Left ventricle myocardium inferior (tissue), 1 donor: Measurements from ENCODE around the gene PADI3. TPM values are rescaled to one million over a fixed set of nuclear protein-coding genes. Genes with fewer than 3 reads are reported as not detected.

Experiments
- DNase-seq: peaks from one replicate; pipeline ENCODE4 v3.0.0-alpha.2; 2020
- H3K27ac ChIP-seq: fragments of 200-600 bp; replicated peaks from 2 replicates; pipeline ENCODE4 v1.8.0; 2021
- H3K27me3 ChIP-seq: fragments of 200-600 bp; 2 replicates; pipeline ENCODE4 v1.8.0; 2021; ENCODE audit warnings: low read depth
- H3K36me3 ChIP-seq: fragments of 200-600 bp; 2 replicates; pipeline ENCODE4 v1.8.0; 2021
- H3K4me1 ChIP-seq: fragments of 200-600 bp; 2 replicates; pipeline ENCODE4 v1.8.0; 2021
- H3K4me3 ChIP-seq: fragments of 200-600 bp; 2 replicates; pipeline ENCODE4 v1.8.0; 2021; ENCODE audit warnings: mild to moderate bottlenecking, moderate library complexity
- H3K9me3 ChIP-seq: fragments of 200-600 bp; replicated peaks from 2 replicates; pipeline ENCODE4 v1.8.0; 2021
- intact Hi-C: fragments of 100-400 bp; cut with micrococcal nuclease; formaldehyde crosslinking; loops from one replicate; pipeline ENCODE4 v1.11.0; 2022
- total RNA-seq: library from RNA; stranded (reverse); fragmentation: NEBNext Ultra II Directional; extraction: Animal tissue kit (Norgen Biotek cat#: 25700); gene quantifications from one replicate; pipeline ENCODE4 v1.2.1, GENCODE V29; 2021
- TF ChIP-seq, protein P1 (sequence below): fragments of 200-600 bp; IDR thresholded peaks from 2 replicates; pipeline ENCODE4 v1.8.0; 2021; ENCODE audit warnings: antibody characterized with exemption, mild to moderate bottlenecking, borderline replicate concordance
- donor health status: DM: no; HTN: yes; CAD: no; lungs with severe emphysema.

The PADI3 gene
- total RNA-seq, 1 donor from 2014 or later, result not detected

DNA sequence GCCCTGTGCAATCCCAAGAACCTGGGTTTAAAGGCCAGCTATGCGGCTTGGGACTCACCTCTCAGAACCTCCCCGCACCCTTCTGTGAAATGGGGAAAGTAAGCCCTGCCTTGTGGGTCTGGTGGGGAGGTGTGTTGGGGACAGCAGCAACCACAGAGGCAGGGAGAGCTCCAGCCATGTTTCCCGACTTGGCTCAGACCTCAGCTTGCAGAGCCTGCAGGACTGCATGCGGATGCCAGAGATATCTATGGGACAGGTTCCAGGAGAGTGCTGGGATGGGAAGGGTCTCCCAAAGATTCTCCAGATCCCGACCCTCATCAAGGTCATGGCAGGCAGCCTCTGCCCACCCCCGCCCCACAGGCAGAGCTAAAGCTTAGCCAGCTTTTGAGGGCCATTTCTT is 23.8 kb upstream of the PADI3 start:
- Histone ChIP-seq H3K36me3 (no peaks in the 10 kb centered on the region), H3K27ac (no peak overlapping the region), H3K4me3 (no peak overlapping the region), H3K4me1 (no peaks in the 10 kb centered on the region), H3K27me3 (peaks cover 80% of the 10 kb centered on the region), H3K9me3 (no peaks in the 10 kb centered on the region)
- TF ChIP-seq, protein P1, sequence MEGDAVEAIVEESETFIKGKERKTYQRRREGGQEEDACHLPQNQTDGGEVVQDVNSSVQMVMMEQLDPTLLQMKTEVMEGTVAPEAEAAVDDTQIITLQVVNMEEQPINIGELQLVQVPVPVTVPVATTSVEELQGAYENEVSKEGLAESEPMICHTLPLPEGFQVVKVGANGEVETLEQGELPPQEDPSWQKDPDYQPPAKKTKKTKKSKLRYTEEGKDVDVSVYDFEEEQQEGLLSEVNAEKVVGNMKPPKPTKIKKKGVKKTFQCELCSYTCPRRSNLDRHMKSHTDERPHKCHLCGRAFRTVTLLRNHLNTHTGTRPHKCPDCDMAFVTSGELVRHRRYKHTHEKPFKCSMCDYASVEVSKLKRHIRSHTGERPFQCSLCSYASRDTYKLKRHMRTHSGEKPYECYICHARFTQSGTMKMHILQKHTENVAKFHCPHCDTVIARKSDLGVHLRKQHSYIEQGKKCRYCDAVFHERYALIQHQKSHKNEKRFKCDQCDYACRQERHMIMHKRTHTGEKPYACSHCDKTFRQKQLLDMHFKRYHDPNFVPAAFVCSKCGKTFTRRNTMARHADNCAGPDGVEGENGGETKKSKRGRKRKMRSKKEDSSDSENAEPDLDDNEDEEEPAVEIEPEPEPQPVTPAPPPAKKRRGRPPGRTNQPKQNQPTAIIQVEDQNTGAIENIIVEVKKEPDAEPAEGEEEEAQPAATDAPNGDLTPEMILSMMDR, result no peak
- intact Hi-C loops, result no loop called here
- no peak for DNase-seq

DNA sequence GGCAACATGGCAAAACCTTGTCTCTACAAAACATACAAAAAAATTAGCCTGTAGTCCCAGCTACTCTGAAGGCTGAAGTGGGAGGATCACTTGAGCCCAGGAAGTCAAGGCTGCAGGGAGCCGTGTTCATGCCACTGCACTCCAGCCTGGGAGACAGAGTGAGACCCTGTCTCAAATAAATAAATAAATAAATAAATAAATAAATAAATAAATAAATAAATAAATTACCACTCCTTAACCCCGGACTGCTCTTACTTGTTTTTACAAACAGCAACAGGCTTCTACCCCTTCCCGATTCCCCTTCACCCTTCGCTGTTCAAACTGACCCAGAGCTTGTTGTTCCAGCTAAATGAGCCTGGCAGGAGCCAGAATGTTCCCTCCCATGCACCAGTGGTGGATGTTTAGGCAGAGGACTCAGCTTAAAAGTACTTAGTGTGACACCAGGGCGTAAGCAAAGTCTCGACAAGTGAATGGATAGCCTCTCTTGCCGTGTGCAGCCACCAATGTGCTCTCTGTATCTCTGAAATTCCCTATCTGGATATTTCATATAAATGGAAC is 21.5 kb upstream of the PADI3 start:
- DNase-seq, result no peak
- H3K4me1 ChIP-seq, result no peaks in the 10 kb centered on the region

DNA sequence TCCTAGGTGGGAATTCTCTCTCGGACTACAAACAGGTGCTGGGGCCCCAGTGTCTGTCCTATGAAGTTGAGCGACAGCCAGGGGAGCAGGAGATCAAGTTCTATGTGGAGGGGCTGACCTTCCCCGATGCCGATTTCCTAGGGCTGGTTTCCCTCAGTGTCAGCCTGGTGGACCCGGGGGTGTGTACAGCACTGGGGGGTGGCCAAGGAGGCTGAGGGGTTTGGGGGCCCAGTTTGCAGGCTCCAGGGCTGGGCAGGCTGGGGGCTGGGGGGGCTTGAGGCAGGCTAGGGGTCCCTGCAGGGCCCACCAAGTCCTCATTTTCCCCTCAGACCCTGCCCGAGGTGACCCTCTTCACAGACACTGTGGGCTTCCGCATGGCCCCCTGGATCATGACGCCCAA is 20.3 kb upstream of the PADI3 start:
- TF ChIP-seq, protein P1, result no peak
- Histone ChIP-seq H3K27ac (no peak overlapping the region), H3K36me3 (no peaks in the 10 kb centered on the region), H3K4me1 (no peaks in the 10 kb centered on the region), H3K9me3 (no peaks in the 10 kb centered on the region), H3K27me3 (peaks cover 73% of the 10 kb centered on the region), H3K4me3 (no peak overlapping the region)
- DNase-seq, result no peak
- intact Hi-C loops, result no loop called here

More for the DNA sequence above, 21.5 kb upstream of the PADI3 start:
- peaks cover 74% of the 10 kb centered on the region for H3K27me3 ChIP-seq
- no peaks in the 10 kb centered on the region for H3K9me3 ChIP-seq
- intact Hi-C loops, result no loop called here
- H3K4me3 ChIP-seq, result no peak overlapping the region
- H3K36me3 ChIP-seq, result no peaks in the 10 kb centered on the region
- TF ChIP-seq, protein P1, result no peak
- H3K27ac ChIP-seq, result no peak overlapping the region

DNA sequence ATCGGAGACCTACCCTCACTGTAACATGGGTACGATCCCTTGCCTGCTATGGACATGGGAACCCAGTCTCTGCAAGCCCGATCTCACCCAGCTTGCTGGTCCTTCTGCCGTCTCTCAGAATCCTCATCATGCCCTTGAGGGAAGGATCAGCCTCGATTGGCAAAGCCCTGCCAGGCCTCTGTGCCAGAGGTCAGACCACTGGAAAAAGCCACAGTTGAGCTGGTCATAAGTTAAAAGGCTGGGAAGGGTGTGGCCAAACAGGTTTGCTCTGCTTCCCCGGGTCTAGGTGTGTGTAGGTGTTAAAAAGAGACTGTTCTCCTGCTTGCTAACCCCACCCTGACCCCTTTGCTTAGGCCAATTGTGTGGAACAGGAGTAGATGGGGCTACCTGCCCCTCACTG is 19.5 kb upstream of the PADI3 start:
- Histone ChIP-seq H3K9me3 (no peaks in the 10 kb centered on the region), H3K4me1 (no peaks in the 10 kb centered on the region), H3K36me3 (no peaks in the 10 kb centered on the region), H3K27me3 (peaks cover 73% of the 10 kb centered on the region), H3K4me3 (no peak overlapping the region), H3K27ac (no peak overlapping the region)
- intact Hi-C loops, result no loop called here
- TF ChIP-seq, protein P1, result no peak
- no peak for DNase-seq

DNA sequence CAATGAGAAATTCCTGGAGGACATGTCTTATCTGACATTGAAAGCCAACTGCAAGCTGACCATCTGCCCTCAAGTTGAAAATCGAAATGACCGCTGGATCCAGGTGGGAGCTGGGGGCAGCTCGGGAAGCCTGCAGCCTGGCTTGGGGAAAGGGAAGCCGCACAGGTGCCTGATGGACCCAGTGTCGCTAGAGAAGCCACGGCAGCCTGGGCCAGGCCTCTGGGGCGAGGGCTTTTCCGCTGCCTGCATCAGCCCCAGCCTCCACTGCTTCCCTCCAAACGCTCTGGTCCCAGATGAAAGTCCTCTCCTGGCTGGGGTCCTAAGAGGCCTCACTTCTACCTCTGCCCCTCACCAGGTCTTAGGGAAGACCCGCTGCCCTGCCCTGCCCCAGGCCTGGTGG is 18.8 kb upstream of the PADI3 start:
- peaks cover 69% of the 10 kb centered on the region for H3K27me3 ChIP-seq
- no peaks in the 10 kb centered on the region for H3K9me3 ChIP-seq
- H3K36me3 ChIP-seq, result no peaks in the 10 kb centered on the region
- intact Hi-C loops, result loop anchor here (10.0 kb wide), 1 partner anchor 275 kb away; no protein-coding TSS in a partner anchor
- H3K4me1 ChIP-seq, result no peaks in the 10 kb centered on the region
- H3K4me3 ChIP-seq, result no peak overlapping the region
- TF ChIP-seq, protein P1, result no peak
- H3K27ac ChIP-seq, result no peak overlapping the region
- DNase-seq, result no peak
